ENCODE results near the gene SPAG8.

- TF ChIP-seq CTCF (IDR thresholded peaks at IDR 0.05) (no peak), POLR2A (IDR thresholded peaks at IDR 0.05) (no peak)
Observed at GRCh38 chr9:35810122-35810521, 1.9 kb downstream of the SPAG8 start.

All from Peyer's patch (tissue), 4 donors.